Measurements from ENCODE around the gene PTPRT. TPM values are rescaled to one million over a fixed set of nuclear protein-coding genes. Genes with fewer than 3 reads are reported as not detected.

Gene PTPRT
- total RNA-seq, 1 experiment from 2014 or later: not detected

DNA sequence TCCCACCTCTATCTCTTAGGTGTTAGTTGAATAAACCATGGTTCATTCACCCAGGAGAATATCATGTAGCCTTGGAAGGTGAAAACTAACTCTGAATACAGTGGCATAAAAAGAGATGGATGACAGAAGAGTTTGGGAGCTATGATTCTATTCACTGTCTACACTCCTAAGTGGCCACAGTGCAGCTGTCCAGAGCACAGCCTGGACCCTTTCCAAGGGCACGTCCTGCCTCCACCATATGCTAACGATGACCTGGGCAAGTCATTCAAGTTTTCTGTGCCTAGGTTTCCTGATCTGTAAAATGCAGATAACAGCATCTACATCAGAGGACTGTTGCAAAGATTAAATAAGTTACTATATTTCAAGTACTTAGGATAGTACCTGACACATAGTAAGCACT, 314.1 kb downstream of the PTPRT start:
- no peak for ATAC-seq
- no TSS peak for BruUV-seq (replicated peaks)

DNA sequence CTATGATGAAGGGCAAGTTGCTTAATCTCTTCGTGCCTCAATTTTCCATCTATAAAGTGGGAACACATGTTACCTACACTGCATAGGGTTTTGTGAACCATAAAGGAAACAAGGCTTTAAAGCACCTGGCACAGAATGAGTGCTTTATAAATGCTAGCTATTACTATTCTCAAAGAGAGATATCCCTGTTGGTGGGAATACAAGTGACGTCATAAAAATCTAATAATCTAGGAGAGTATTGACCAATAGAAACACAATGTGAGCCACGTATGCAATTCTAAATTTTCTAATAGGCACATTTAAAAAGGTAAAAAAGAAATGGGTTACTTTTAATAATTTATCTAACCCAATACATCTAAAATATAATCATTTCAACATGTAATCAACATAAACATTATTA, 316.4 kb downstream of the PTPRT start:
- ChIA-PET CTCF (no interaction called here), POLR2A (ENCODE audit: unreplicated experiment) (no interaction called here)
- no peak for DNase-seq
- Histone ChIP-seq H3K9me2 (replicated peaks; ENCODE audit: low read length) (no peaks in the 10 kb centered on the region), H3K36me3 (ENCODE audit: low read depth, low read length) (no peaks in the 10 kb centered on the region), H3K4me3 (ENCODE audit: low read length) (no peak overlapping the region), H3K79me2 (ENCODE audit: low read length) (no peaks in the 10 kb centered on the region), H3F3A (ENCODE audit: low read length, unreplicated experiment) (no peaks in the 10 kb centered on the region), H4K20me1 (ENCODE audit: low read length) (no peaks in the 10 kb centered on the region), H3K9ac (ENCODE audit: low read length) (no peak overlapping the region), H2AFZ (ENCODE audit: low read length) (no peak overlapping the region), H3K4me2 (ENCODE audit: low read length) (no peak overlapping the region), H3K27me3 (ENCODE audit: low read length) (no peaks in the 10 kb centered on the region), H3K9me3 (ENCODE audit: low read length) (peaks cover 49% of the 10 kb centered on the region), H3K27ac (ENCODE audit: low read length) (no peak overlapping the region), H3K4me1 (ENCODE audit: insufficient read depth, low read length) (no peaks in the 10 kb centered on the region)
- no peak for ATAC-seq
- TF ChIP-seq, protein P1, sequence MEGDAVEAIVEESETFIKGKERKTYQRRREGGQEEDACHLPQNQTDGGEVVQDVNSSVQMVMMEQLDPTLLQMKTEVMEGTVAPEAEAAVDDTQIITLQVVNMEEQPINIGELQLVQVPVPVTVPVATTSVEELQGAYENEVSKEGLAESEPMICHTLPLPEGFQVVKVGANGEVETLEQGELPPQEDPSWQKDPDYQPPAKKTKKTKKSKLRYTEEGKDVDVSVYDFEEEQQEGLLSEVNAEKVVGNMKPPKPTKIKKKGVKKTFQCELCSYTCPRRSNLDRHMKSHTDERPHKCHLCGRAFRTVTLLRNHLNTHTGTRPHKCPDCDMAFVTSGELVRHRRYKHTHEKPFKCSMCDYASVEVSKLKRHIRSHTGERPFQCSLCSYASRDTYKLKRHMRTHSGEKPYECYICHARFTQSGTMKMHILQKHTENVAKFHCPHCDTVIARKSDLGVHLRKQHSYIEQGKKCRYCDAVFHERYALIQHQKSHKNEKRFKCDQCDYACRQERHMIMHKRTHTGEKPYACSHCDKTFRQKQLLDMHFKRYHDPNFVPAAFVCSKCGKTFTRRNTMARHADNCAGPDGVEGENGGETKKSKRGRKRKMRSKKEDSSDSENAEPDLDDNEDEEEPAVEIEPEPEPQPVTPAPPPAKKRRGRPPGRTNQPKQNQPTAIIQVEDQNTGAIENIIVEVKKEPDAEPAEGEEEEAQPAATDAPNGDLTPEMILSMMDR (conservative IDR thresholded peaks at IDR 0.05; ENCODE audit: low read depth, low read length): no peak
- no peak for TF ChIP-seq EZH2 (IDR thresholded peaks at IDR 0.05; ENCODE audit: low read length, unreplicated experiment)
- TF ChIP-seq EZH2phosphoT487 (IDR thresholded peaks at IDR 0.05; ENCODE audit: borderline replicate concordance, low read length): no peak
- intact Hi-C loops (cut with micrococcal nuclease): no loop called here
- BruUV-seq (replicated peaks): no TSS peak

More for the DNA sequence above, 314.1 kb downstream of the PTPRT start:
- H2AFZ ChIP-seq (ENCODE audit: low read length): no peak overlapping the region
- H3K4me3 ChIP-seq (ENCODE audit: low read length): no peak overlapping the region
- H3K27ac ChIP-seq (ENCODE audit: low read length): no peak overlapping the region
- H3F3A ChIP-seq (ENCODE audit: low read length, unreplicated experiment): no peaks in the 10 kb centered on the region
- peaks cover 38% of the 10 kb centered on the region for H3K9me3 ChIP-seq (ENCODE audit: low read length)
- TF ChIP-seq EZH2 (IDR thresholded peaks at IDR 0.05; ENCODE audit: low read length, unreplicated experiment) (no peak), EZH2phosphoT487 (IDR thresholded peaks at IDR 0.05; ENCODE audit: borderline replicate concordance, low read length) (no peak)
- TF ChIP-seq, protein P1 (conservative IDR thresholded peaks at IDR 0.05; ENCODE audit: low read depth, low read length): no peak
- no peak overlapping the region for H3K4me2 ChIP-seq (ENCODE audit: low read length)
- no peaks in the 10 kb centered on the region for H3K4me1 ChIP-seq (ENCODE audit: insufficient read depth, low read length)
- H3K9ac ChIP-seq (ENCODE audit: low read length): no peak overlapping the region
- H3K36me3 ChIP-seq (ENCODE audit: low read depth, low read length): no peaks in the 10 kb centered on the region
- H4K20me1 ChIP-seq (ENCODE audit: low read length): no peaks in the 10 kb centered on the region
- CTCF ChIA-PET: no interaction called here
- H3K79me2 ChIP-seq (ENCODE audit: low read length): no peaks in the 10 kb centered on the region
- POLR2A ChIA-PET (ENCODE audit: unreplicated experiment): no interaction called here
- no peaks in the 10 kb centered on the region for H3K27me3 ChIP-seq (ENCODE audit: low read length)
- no peak for DNase-seq
- H3K9me2 ChIP-seq (replicated peaks; ENCODE audit: low read length): no peaks in the 10 kb centered on the region
- intact Hi-C loops (cut with micrococcal nuclease): no loop called here

DNA sequence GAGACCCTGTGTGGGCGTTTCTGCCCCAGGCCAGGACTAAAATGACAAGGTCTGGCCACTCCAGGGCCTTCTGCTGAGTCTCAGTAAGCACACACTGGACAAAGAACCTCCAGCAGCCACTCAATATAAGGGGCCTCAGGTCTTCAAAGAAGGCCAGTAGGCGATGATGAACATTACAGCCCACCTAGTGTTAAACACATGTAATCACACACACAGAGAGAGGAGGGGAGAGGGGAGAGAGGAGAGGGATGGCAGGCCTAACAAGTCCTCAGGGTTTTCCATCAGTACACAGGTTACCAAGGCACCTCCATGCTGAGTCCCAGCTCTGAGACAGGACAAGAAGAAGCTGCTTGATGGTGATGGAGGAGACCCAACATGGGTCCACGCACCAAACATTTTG, 325.6 kb downstream of the PTPRT start:
- no TSS peak for BruUV-seq (replicated peaks)
- Histone ChIP-seq H2AFZ (ENCODE audit: low read length) (no peak overlapping the region), H3K9me3 (ENCODE audit: low read length) (peaks cover 29% of the 10 kb centered on the region), H3K4me1 (ENCODE audit: insufficient read depth, low read length) (no peaks in the 10 kb centered on the region), H3K27ac (ENCODE audit: low read length) (no peak overlapping the region), H4K20me1 (ENCODE audit: low read length) (no peaks in the 10 kb centered on the region), H3K9me2 (replicated peaks; ENCODE audit: low read length) (no peaks in the 10 kb centered on the region), H3K9ac (ENCODE audit: low read length) (no peak overlapping the region), H3K4me2 (ENCODE audit: low read length) (no peak overlapping the region), H3F3A (ENCODE audit: low read length, unreplicated experiment) (no peaks in the 10 kb centered on the region), H3K79me2 (ENCODE audit: low read length) (no peaks in the 10 kb centered on the region), H3K36me3 (ENCODE audit: low read depth, low read length) (no peaks in the 10 kb centered on the region), H3K27me3 (ENCODE audit: low read length) (no peaks in the 10 kb centered on the region), H3K4me3 (ENCODE audit: low read length) (no peak overlapping the region)
- ChIA-PET CTCF (no interaction called here), POLR2A (ENCODE audit: unreplicated experiment) (no interaction called here)
- TF ChIP-seq, protein P1 (conservative IDR thresholded peaks at IDR 0.05; ENCODE audit: low read depth, low read length): no peak
- TF ChIP-seq EZH2 (IDR thresholded peaks at IDR 0.05; ENCODE audit: low read length, unreplicated experiment) (no peak), EZH2phosphoT487 (IDR thresholded peaks at IDR 0.05; ENCODE audit: borderline replicate concordance, low read length) (no peak)
- ATAC-seq: no peak
- intact Hi-C loops (cut with micrococcal nuclease): no loop called here
- DNase-seq: no peak

Data from PC-3 (cell line).